ENCODE measurements around the gene PTPN23.
A peak's percentile ranks its signal among the peaks of the same experiment; 100 is the strongest.

The PTPN23 gene

GRCh38 chr3:47376393-47376792 is 4.4 kb upstream of the PTPN23 start:
- no peak for DNase-seq

GRCh38 chr3:47377186-47377585 is 3.6 kb upstream of the PTPN23 start:
- no peak for DNase-seq

GRCh38 chr3:47378869-47379268 is 2.0 kb upstream of the PTPN23 start:
- DNase-seq: no peak

- DNase-seq: no peak
Observed at GRCh38 chr3:47379411-47379899, 1.4 kb upstream of the PTPN23 start.

GRCh38 chr3:47380026-47380600 is 708 bp upstream of the PTPN23 start:
- DNase-seq: no peak

GRCh38 chr3:47381317-47382157 is 716 bp downstream of the PTPN23 start:
- DNase-seq: peak; percentile 94

- no peak for DNase-seq
Observed at GRCh38 chr3:47384425-47384824, 3.6 kb downstream of the PTPN23 start.

GRCh38 chr3:47385007-47385406 is 4.2 kb downstream of the PTPN23 start:
- no peak for DNase-seq

- no peak for DNase-seq
Observed at GRCh38 chr3:47385796-47386195, 5.0 kb downstream of the PTPN23 start.

- no peak for DNase-seq
Observed at GRCh38 chr3:47392933-47393332, 12.1 kb downstream of the PTPN23 start.

GRCh38 chr3:47394140-47394870 is 13.5 kb downstream of the PTPN23 start:
- no peak for DNase-seq

- DNase-seq: no peak
Observed at GRCh38 chr3:47394881-47395280, 14.1 kb downstream of the PTPN23 start.

GRCh38 chr3:47398228-47398627 is 17.4 kb downstream of the PTPN23 start:
- no peak for DNase-seq

GRCh38 chr3:47399016-47399415 is 18.2 kb downstream of the PTPN23 start:
- DNase-seq: no peak

GRCh38 chr3:47399531-47400270 is 18.9 kb downstream of the PTPN23 start:
- no peak for DNase-seq

- DNase-seq: no peak
Observed at GRCh38 chr3:47404431-47404876, 23.6 kb downstream of the PTPN23 start.

- DNase-seq: peak; percentile 77
Observed at GRCh38 chr3:47404955-47405790, 24.4 kb downstream of the PTPN23 start.

GRCh38 chr3:47405820-47406761 is 25.3 kb downstream of the PTPN23 start:
- DNase-seq: no peak

GRCh38 chr3:47406762-47407149 is 25.9 kb downstream of the PTPN23 start:
- DNase-seq: no peak

- no peak for DNase-seq
Observed at GRCh38 chr3:47407237-47407636, 26.4 kb downstream of the PTPN23 start.
